H9 (cell line): ENCODE data around the gene UNC119. TPM values are rescaled to one million over a fixed set of nuclear protein-coding genes. Genes with fewer than 3 reads are reported as not detected.

Experiments used
- DNase-seq: peaks from one replicate; pipeline ENCODE4 v3.0.0-alpha.2; 2017
- H2AFZ ChIP-seq: one replicate; pipeline ENCODE4 v1.6.1; 2013; ENCODE audit warnings: mild to moderate bottlenecking, low read length, control low read depth, moderate library complexity
- H2AK5ac ChIP-seq: 2 replicates; pipeline ENCODE4 v1.6.1; 2013; ENCODE audit warnings: low read length, control low read depth, mixed read lengths; ENCODE audit not compliant: insufficient read length
- H2BK120ac ChIP-seq: one replicate; pipeline ENCODE4 v1.6.1; 2013; ENCODE audit warnings: low read depth, mild to moderate bottlenecking, low read length, control low read depth, inconsistent platforms; ENCODE audit not compliant: poor library complexity, severe bottlenecking
- H2BK12ac ChIP-seq: 2 replicates; pipeline ENCODE4 v1.6.1; 2013; ENCODE audit warnings: low read length, control low read depth, mixed read lengths, low read depth; ENCODE audit not compliant: insufficient read length
- H2BK15ac ChIP-seq: 2 replicates; pipeline ENCODE4 v1.6.1; 2013; ENCODE audit warnings: low read depth, low read length, control low read depth
- H2BK20ac ChIP-seq: one replicate; pipeline ENCODE4 v1.6.1; 2013; ENCODE audit warnings: low read depth, mild to moderate bottlenecking, low read length, control low read depth, inconsistent platforms; ENCODE audit not compliant: poor library complexity, severe bottlenecking
- H2BK5ac ChIP-seq: 2 replicates; pipeline ENCODE4 v1.6.1; 2013; ENCODE audit warnings: low read length, control low read depth, mixed read lengths; ENCODE audit not compliant: insufficient read length
- H3K14ac ChIP-seq: 2 replicates; pipeline ENCODE4 v1.6.1; 2013; ENCODE audit warnings: low read length, control low read depth; ENCODE audit not compliant: insufficient read depth
- H3K18ac ChIP-seq: 2 replicates; pipeline ENCODE4 v1.6.1; 2013; ENCODE audit warnings: low read depth, mild to moderate bottlenecking, mixed read lengths, low read length, control low read depth; ENCODE audit not compliant: insufficient read length
- H3K23ac ChIP-seq: 2 replicates; pipeline ENCODE4 v1.6.1; 2013; ENCODE audit warnings: low read length, control low read depth, mixed read lengths, low read depth; ENCODE audit not compliant: insufficient read length
- H3K23me2 ChIP-seq: 2 replicates; pipeline ENCODE4 v1.6.1; 2013; ENCODE audit warnings: low read depth, mild to moderate bottlenecking, mixed read lengths, low read length, control low read depth; ENCODE audit not compliant: insufficient read length, poor library complexity, severe bottlenecking
- H3K27ac ChIP-seq: 2 replicates; pipeline ENCODE4 v1.5.1; 2013; ENCODE audit warnings: low read length, control low read depth, mixed read lengths, low read depth; ENCODE audit not compliant: insufficient read length
- H3K27me3 ChIP-seq: 2 replicates; pipeline ENCODE4 v1.6.1; 2013; ENCODE audit warnings: low read length, control low read depth, inconsistent platforms; ENCODE audit not compliant: insufficient read depth
- H3K4ac ChIP-seq: 2 replicates; pipeline ENCODE4 v1.6.1; 2013; ENCODE audit warnings: low read depth, mild to moderate bottlenecking, control low read depth, inconsistent platforms, low read length, moderate library complexity
- H3K4me1 ChIP-seq: 2 replicates; pipeline ENCODE4 v1.6.1; 2013; ENCODE audit warnings: low read length, control low read depth, inconsistent platforms; ENCODE audit not compliant: insufficient read depth
- H3K4me2 ChIP-seq: 2 replicates; pipeline ENCODE4 v1.6.1; 2013; ENCODE audit warnings: low read length, control low read depth, mixed read lengths; ENCODE audit not compliant: insufficient read length, insufficient read depth
- H3K56ac ChIP-seq: 2 replicates; pipeline ENCODE4 v1.6.1; 2013; ENCODE audit warnings: low read depth, mild to moderate bottlenecking, mixed read lengths, low read length, control low read depth; ENCODE audit not compliant: insufficient read length
- H3K79me1 ChIP-seq: 2 replicates; pipeline ENCODE4 v1.6.1; 2013; ENCODE audit warnings: low read depth, mild to moderate bottlenecking, moderate library complexity, low read length, control low read depth, inconsistent platforms; ENCODE audit not compliant: insufficient read depth, poor library complexity, severe bottlenecking
- H3K79me2 ChIP-seq: 2 replicates; pipeline ENCODE4 v1.6.1; 2013; ENCODE audit warnings: low read length, control low read depth, inconsistent platforms; ENCODE audit not compliant: insufficient read depth
- H3K9ac ChIP-seq: 2 replicates; pipeline ENCODE4 v1.6.1; 2013; ENCODE audit warnings: low read length, control low read depth, mixed read lengths; ENCODE audit not compliant: insufficient read length; ENCODE audit errors: extremely low read depth
- H3K9me3 ChIP-seq: one replicate; pipeline ENCODE4 v1.6.1; 2013; ENCODE audit warnings: low read depth, low read length, inconsistent platforms; ENCODE audit not compliant: control insufficient read depth
- H3T11ph ChIP-seq: one replicate; pipeline ENCODE4 v1.6.1; 2013; ENCODE audit warnings: mild to moderate bottlenecking, low read length, control low read depth, inconsistent platforms
- H4K20me1 ChIP-seq: one replicate; pipeline ENCODE4 v1.6.1; 2013; ENCODE audit not compliant: control insufficient read depth, insufficient read length, insufficient read depth
- H4K5ac ChIP-seq: 2 replicates; pipeline ENCODE4 v1.6.1; 2013; ENCODE audit warnings: low read depth, mild to moderate bottlenecking, mixed read lengths, low read length, control low read depth; ENCODE audit not compliant: insufficient read length
- H4K8ac ChIP-seq: replicated peaks from 2 replicates; pipeline ENCODE4 v1.6.1; 2013; ENCODE audit warnings: low read length, control low read depth, mixed read lengths, low read depth; ENCODE audit not compliant: insufficient read length
- H4K91ac ChIP-seq: 2 replicates; pipeline ENCODE4 v1.6.1; 2013; ENCODE audit warnings: low read depth, mild to moderate bottlenecking, moderate library complexity, mixed read lengths, low read length, control low read depth; ENCODE audit not compliant: insufficient read length
- H3K27ac Mint-ChIP-seq, 3 experiments: 2 replicates in 2 of 3; 3 replicates in 1 of 3; pipeline ENCODE4 v1.8.0; 2020 to 2021; ENCODE audit warnings: mixed read lengths in 3 of 3, mild to moderate bottlenecking in 1 of 3, moderate library complexity in 1 of 3
- H3K27me3 Mint-ChIP-seq: 2 replicates; pipeline ENCODE4 v1.8.0; 2021; ENCODE audit warnings: low read depth, mild to moderate bottlenecking, moderate library complexity, mixed read lengths
- H3K36me3 Mint-ChIP-seq, 3 experiments: 2 replicates in 2 of 3; 3 replicates in 1 of 3; pipeline ENCODE4 v1.8.0; 2020 to 2021; ENCODE audit warnings: low read depth in 3 of 3, mixed read lengths in 3 of 3; ENCODE audit not compliant: insufficient read depth in 1 of 3
- H3K4me1 Mint-ChIP-seq, 2 experiments: 2 replicates each; pipeline ENCODE4 v1.8.0; 2020; ENCODE audit warnings: mixed read lengths in 2 of 2
- H3K4me3 Mint-ChIP-seq, 2 experiments: 2 replicates in 1 of 2; 3 replicates in 1 of 2; pipeline ENCODE4 v1.8.0; 2020 to 2021; ENCODE audit warnings: mild to moderate bottlenecking in 2 of 2, mixed read lengths in 2 of 2, moderate library complexity in 1 of 2
- H3K9me3 Mint-ChIP-seq, 2 experiments: 2 replicates in 1 of 2; 3 replicates in 1 of 2; pipeline ENCODE4 v1.8.0; 2020; ENCODE audit warnings: mild to moderate bottlenecking in 2 of 2, mixed read lengths in 2 of 2, moderate library complexity in 1 of 2
- WGBS: extraction: QIAGEN DNeasy Blood & Tissue Kit; methylation state at CpG from one replicate; pipeline ENCODE4 v1.1.7; 2013; ENCODE audit warnings: missing lambda C conversion rate, low lambda C conversion rate, mixed read lengths; ENCODE audit not compliant: insufficient read length; ENCODE audit errors: extremely low coverage; 5-methylcytosine and 5-hydroxymethylcytosine counted together
- total RNA-seq: library from RNA; stranded (reverse); gene quantifications from 2 replicates; pipeline ENCODE4 v1.2.1, GENCODE V29; 2021
- TF ChIP-seq, protein P1 (sequence below): fragments of 200-600 bp; sonication (generic); conservative IDR thresholded peaks from 3 replicates; pipeline ENCODE4 v1.8.0; 2021; ENCODE audit warnings: antibody characterized with exemption, mild to moderate bottlenecking

The UNC119 gene
- total RNA-seq, 1 experiment from 2014 or later, result 36.9 TPM

DNA sequence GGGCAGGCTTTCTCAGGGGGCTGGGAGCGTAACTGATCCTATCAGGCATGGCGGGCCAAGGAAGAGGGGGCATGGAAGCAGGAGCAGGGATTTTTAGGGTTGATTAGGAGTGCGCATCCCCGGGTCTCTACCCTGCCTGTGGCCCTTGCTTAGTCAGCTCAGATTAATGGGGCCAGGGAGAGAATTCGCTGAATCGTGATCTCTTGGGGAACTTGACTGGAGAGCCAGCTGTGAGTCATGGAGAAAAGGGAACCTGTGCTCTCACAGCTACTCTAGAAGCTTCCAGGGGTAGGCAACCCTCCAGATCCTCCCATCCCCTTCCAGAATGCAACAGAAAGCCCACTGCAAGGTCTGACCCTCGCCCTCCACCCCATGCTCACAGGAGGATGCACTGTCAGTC, 42.6 kb downstream of the UNC119 start:
- Histone ChIP-seq H3K4me2 (no peak overlapping the region), H2AFZ (no peak overlapping the region), H4K91ac (no peak overlapping the region), H3K23me2 (no peaks in the 10 kb centered on the region), H2BK15ac (no peak overlapping the region), H3K18ac (no peak overlapping the region), H3K27me3 (no peaks in the 10 kb centered on the region), H3K79me2 (no peaks in the 10 kb centered on the region), H3K9me3 (no peaks in the 10 kb centered on the region), H3K4ac (no peak overlapping the region), H2BK5ac (no peak overlapping the region), H2BK20ac (no peak overlapping the region), H2BK12ac (no peak overlapping the region), H3K56ac (no peak overlapping the region), H3K9ac (no peak overlapping the region), H3K4me1 (no peaks in the 10 kb centered on the region; the same call in 1 of the 2 replicates), H2BK120ac (no peak overlapping the region), H4K8ac (no peak overlapping the region), H2AK5ac (no peak overlapping the region), H4K5ac (no peak overlapping the region), H3K23ac (no peak overlapping the region), H3K14ac (no peak overlapping the region), H3K79me1 (no peaks in the 10 kb centered on the region), H4K20me1 (no peaks in the 10 kb centered on the region), H3T11ph (no peak overlapping the region), H3K27ac (no peak overlapping the region)
- no CpG with 5 or more reads among the region's 7 CpGs for WGBS
- peaks cover 30% of the 10 kb centered on the region for H3K27me3 Mint-ChIP-seq
- DNase-seq, result no peak
- no peaks in the 10 kb centered on the region for H3K9me3 Mint-ChIP-seq
- H3K4me1 Mint-ChIP-seq, result peaks cover 5 to 18% of the 10 kb centered on the region in 2 experiments; a peak in 2 of 4 replicates
- TF ChIP-seq, protein P1, sequence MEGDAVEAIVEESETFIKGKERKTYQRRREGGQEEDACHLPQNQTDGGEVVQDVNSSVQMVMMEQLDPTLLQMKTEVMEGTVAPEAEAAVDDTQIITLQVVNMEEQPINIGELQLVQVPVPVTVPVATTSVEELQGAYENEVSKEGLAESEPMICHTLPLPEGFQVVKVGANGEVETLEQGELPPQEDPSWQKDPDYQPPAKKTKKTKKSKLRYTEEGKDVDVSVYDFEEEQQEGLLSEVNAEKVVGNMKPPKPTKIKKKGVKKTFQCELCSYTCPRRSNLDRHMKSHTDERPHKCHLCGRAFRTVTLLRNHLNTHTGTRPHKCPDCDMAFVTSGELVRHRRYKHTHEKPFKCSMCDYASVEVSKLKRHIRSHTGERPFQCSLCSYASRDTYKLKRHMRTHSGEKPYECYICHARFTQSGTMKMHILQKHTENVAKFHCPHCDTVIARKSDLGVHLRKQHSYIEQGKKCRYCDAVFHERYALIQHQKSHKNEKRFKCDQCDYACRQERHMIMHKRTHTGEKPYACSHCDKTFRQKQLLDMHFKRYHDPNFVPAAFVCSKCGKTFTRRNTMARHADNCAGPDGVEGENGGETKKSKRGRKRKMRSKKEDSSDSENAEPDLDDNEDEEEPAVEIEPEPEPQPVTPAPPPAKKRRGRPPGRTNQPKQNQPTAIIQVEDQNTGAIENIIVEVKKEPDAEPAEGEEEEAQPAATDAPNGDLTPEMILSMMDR, result no peak
- peak overlapping the region in 1 of 2 experiments; percentile 17; a peak in 2 of 5 replicates for H3K4me3 Mint-ChIP-seq
- H3K27ac Mint-ChIP-seq, result no peak overlapping the region
- no peaks in the 10 kb centered on the region for H3K36me3 Mint-ChIP-seq
